A549 (cell line): ENCODE data around the gene UGT2B15.

ENCODE experiments used
- EP300 ChIP-seq, 2 experiments: fragments of >200 bp; sonication (Bioruptor Twin); formaldehyde crosslinking; IDR thresholded peaks; 2 replicates in 1 of 2; 3 replicates in 1 of 2; pipeline ENCODE4 v1.6.1; 2016 to 2017
- ESRRA ChIP-seq: fragments of 150-350 bp; IDR thresholded peaks from 2 replicates; pipeline ENCODE4 v1.6.1; 2014; ENCODE audit warnings: mild to moderate bottlenecking, low read length, borderline replicate concordance
- HOXB13 ChIP-seq: fragments of 250-450 bp; sonication (Bioruptor Pico); IDR thresholded peaks from 2 replicates; pipeline ENCODE4 v1.5.0; 2020; ENCODE audit warnings: low read depth, mild to moderate bottlenecking, moderate library complexity
- MYC ChIP-seq: IDR thresholded peaks from 2 replicates; pipeline ENCODE4 v1.6.1; 2012; ENCODE audit warnings: mild to moderate bottlenecking, inconsistent platforms, low read length, improper control_type of control experiment, borderline replicate concordance
- NR3C1 ChIP-seq: fragments of >200 bp; sonication (Bioruptor Twin); formaldehyde crosslinking; IDR thresholded peaks from 3 replicates; pipeline ENCODE4 v1.6.1; 2017
- PHF8 ChIP-seq: fragments of 200-600 bp; sonication (generic); IDR thresholded peaks from 2 replicates; pipeline ENCODE4 v1.6.1; 2016; ENCODE audit warnings: low read depth, mild to moderate bottlenecking, antibody characterized with exemption, moderate library complexity, borderline replicate concordance
- POLR2A ChIP-seq: IDR thresholded peaks from 2 replicates; pipeline ENCODE4 v1.6.1; 2012; ENCODE audit warnings: mild to moderate bottlenecking, low read length
- RAD21 ChIP-seq, 2 experiments: fragments of >200 bp in 1 of 2; sonication (Bioruptor Twin) in 1 of 2; formaldehyde crosslinking in 1 of 2; IDR thresholded peaks in 1 of 2; conservative IDR thresholded peaks in 1 of 2; 2 replicates in 1 of 2; 3 replicates in 1 of 2; pipeline ENCODE4 v1.6.1; 2012 to 2018; ENCODE audit warnings: inconsistent platforms in 1 of 2
- SMC3 ChIP-seq: fragments of >200 bp; sonication (Bioruptor Twin); formaldehyde crosslinking; IDR thresholded peaks from 3 replicates; pipeline ENCODE4 v1.6.1; 2018; ENCODE audit warnings: inconsistent platforms
- ZC3H11A ChIP-seq: fragments of 450-650 bp; IDR thresholded peaks from 2 replicates; pipeline ENCODE4 v1.6.1; 2014; ENCODE audit warnings: antibody characterized with exemption, mild to moderate bottlenecking
- TF ChIP-seq, protein P1 (sequence below): fragments of >200 bp; sonication (Bioruptor Twin); formaldehyde crosslinking; IDR thresholded peaks from 3 replicates; pipeline ENCODE4 v1.5.1; 2016

DNA sequence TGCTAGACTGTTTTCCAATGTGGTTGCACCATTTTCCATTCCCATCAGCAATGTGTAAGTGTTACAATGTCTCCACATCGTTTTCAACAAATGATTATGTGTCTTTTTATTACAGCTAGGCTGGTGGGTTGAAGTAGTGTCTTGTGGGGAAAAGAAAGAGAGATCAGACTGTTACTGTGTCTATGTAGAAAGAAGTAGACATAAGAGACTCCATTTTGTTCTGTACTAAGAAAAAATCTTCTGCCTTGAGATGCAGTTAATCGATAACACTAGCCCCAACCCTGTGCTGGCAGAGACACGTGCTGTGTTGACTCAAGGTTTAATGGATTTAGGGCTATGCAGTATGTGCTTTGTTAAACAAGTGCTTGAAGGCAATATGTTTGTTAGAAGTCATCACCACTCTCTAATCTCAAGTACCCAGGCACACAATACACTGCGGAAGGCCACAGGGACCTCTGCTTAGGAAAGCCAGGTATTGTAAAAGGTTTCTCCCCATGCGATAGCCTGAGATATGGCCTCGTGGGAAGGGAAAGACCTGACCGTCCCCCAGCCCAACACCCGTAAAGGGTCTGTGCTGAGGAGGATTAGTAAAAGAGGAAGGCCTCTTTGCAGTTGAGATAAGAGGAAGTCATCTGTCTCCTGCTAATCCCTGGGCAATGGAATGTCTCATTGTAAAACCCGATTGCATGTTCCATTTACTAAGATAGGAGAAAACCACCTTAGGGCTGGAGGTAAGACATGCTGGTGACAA is 23.0 kb upstream of the UGT2B15 start:
- TF ChIP-seq POLR2A (no peak), ESRRA (no peak), MYC (no peak), EP300 (IDR thresholded peaks at IDR 0.05) (no peak), RAD21 (conservative IDR thresholded peaks at IDR 0.05 in 1 of 2, IDR thresholded peaks at IDR 0.05 in 1 of 2) (no peak), SMC3 (no peak), PHF8 (no peak), HOXB13 (CRISPR knock-in tag) (no peak), NR3C1 (no peak), ZC3H11A (no peak)
- TF ChIP-seq, protein P1, sequence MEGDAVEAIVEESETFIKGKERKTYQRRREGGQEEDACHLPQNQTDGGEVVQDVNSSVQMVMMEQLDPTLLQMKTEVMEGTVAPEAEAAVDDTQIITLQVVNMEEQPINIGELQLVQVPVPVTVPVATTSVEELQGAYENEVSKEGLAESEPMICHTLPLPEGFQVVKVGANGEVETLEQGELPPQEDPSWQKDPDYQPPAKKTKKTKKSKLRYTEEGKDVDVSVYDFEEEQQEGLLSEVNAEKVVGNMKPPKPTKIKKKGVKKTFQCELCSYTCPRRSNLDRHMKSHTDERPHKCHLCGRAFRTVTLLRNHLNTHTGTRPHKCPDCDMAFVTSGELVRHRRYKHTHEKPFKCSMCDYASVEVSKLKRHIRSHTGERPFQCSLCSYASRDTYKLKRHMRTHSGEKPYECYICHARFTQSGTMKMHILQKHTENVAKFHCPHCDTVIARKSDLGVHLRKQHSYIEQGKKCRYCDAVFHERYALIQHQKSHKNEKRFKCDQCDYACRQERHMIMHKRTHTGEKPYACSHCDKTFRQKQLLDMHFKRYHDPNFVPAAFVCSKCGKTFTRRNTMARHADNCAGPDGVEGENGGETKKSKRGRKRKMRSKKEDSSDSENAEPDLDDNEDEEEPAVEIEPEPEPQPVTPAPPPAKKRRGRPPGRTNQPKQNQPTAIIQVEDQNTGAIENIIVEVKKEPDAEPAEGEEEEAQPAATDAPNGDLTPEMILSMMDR: no peak
